Measurements from ENCODE around the gene SMAP1. TPM values are rescaled to one million over a fixed set of nuclear protein-coding genes. Genes with fewer than 3 reads are reported as not detected.

SMAP1 gene
- total RNA-seq, result 10 to 100 TPM; 36.6 to 49.4 TPM
- polyA plus RNA-seq (2013, experiment 1 of 2), result 51.1 TPM
- polyA plus RNA-seq (2013, experiment 2 of 2), result 53.5 TPM
- long read RNA-seq, experiment 1, transcript SMAP1-201 (10 exons, 2,403 nt), result major isoform, 9 of 29 reads
- long read RNA-seq, experiment 1, partial matches to known transcripts, result 6 of 29 reads
- long read RNA-seq, experiment 1, other reads (novel, unspliced or antisense), result 12 of 29 reads
- long read RNA-seq, experiment 2, transcript SMAP1-201 (10 exons, 2,403 nt), result major isoform, 89 of 142 reads
- long read RNA-seq, experiment 2, transcript SMAP1-203 (11 exons, 3,333 nt), result minor isoform, 16 of 142 reads
- long read RNA-seq, experiment 2, partial matches to known transcripts, result 15 of 142 reads
- long read RNA-seq, experiment 2, other reads (novel, unspliced or antisense), result 20 of 142 reads
- long read RNA-seq, experiment 3, transcript SMAP1-203 (11 exons, 3,333 nt), result major isoform, 24 of 64 reads
- long read RNA-seq, experiment 3, transcript SMAP1-201 (10 exons, 2,403 nt), result minor isoform, 15 of 64 reads
- long read RNA-seq, experiment 3, partial matches to known transcripts, result 11 of 64 reads
- long read RNA-seq, experiment 3, other reads (novel, unspliced or antisense), result 13 of 64 reads
- long read RNA-seq, experiment 4, transcript SMAP1-201 (10 exons, 2,403 nt), result major isoform, 5 of 12 reads
- long read RNA-seq, experiment 4, partial matches to known transcripts, result 2 of 12 reads
- long read RNA-seq, experiment 4, other reads (novel, unspliced or antisense), result 3 of 12 reads

DNA sequence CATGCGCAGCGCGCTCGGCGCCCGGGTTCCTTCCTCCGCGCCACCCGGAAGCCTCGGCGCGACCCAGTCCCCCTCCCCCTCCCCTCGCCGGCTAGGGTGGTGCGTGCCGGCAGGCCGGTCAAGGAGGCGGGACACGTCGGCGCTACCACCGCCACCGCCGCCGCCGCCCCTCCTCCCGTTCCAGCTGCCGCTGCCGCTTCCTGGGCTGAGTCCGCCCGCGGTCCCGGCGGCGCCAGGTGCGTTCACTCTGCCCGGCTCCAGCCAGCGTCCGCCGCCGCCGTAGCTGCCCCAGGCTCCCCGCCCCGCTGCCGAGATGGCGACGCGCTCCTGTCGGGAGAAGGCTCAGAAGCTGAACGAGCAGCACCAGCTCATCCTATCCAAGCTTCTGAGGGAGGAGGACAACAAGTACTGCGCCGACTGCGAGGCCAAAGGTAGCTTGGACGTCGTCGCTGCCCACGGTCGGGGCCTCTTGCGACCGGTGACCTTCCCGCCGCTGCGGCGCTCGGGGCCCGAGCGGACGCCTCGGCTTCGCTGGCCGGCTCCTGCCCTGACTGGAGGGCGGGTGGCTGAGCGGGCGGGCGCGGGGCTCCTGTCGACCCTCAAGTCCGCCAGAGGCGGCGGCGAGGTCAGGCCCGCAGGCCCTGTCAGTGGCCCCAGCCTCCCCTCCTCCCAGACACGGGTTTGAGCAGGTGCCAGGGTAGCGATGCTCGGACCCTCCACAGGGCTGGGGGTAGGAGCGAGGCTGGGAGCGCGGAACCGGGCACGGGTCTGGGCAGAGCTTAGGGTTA is at the start of gene SMAP1:
TSS of gene SMAP1 (plus strand) at position 173 of the 788 bp plus-strand sequence. CDS start at position 314, 141 bp downstream.
- WGBS, 2 experiments (ENCODE audit: insufficient coverage in 1 of 2, insufficient read length in 1 of 2), result 0% methylated on average over 6 to 90 of the region's 90 CpGs
- H3K27me3 Mint-ChIP-seq (ENCODE audit: insufficient read depth), result no peaks in the 10 kb centered on the region
- H3K36me3 Mint-ChIP-seq (ENCODE audit: low read depth), result no peaks in the 10 kb centered on the region

DNA sequence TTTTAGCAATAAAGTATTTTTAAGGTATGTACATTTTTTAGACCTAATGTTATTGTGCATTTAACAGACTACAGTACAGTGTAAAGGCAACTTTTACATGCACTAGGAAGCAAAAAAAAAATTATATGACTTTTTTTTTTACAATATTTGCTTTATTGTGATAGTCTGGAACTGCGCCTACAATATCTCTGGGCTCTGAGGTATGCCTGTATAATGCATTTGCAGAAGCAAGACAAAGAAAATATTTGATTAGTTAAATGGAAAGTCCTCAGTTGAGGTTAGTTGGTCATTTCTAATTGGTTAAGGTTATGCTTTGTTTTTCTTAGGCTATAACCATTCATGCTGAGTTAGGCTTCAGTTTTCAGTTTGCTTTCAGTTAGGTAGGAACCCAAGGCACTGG is 46.9 kb upstream of the SMAP1 start:
- no peaks in the 10 kb centered on the region for H3K36me3 ChIP-seq (ENCODE audit: control insufficient read depth, insufficient read depth, low read length)
- Mint-ChIP-seq H3K27ac (no peak overlapping the region), H3K27me3 (ENCODE audit: insufficient read depth) (no peaks in the 10 kb centered on the region)

More for the DNA sequence above, at the start of gene SMAP1:
- peak within 1 kb of the TSS; percentile 92 for H3K4me3 ChIP-seq (ENCODE audit: low read length)
- peak within 1 kb of the TSS; percentile 84 for H3K27ac ChIP-seq (ENCODE audit: low read depth, low read length)
- no peaks in the 10 kb centered on the region for H3K9me3 Mint-ChIP-seq
- H3K27ac Mint-ChIP-seq, result peak within 1 kb of the TSS; percentile 94
- peak within 1 kb of the TSS; percentile 38 for H3K9ac ChIP-seq (ENCODE audit: extremely low read depth, low read length, poor library complexity, severe bottlenecking)
- H3K27me3 ChIP-seq (ENCODE audit: control insufficient read depth, insufficient read depth, low read length, poor library complexity, severe bottlenecking), result no peaks in the 10 kb centered on the region
- peaks cover 46% of the 10 kb centered on the region for H3K4me1 Mint-ChIP-seq
- H3K36me3 ChIP-seq (ENCODE audit: control insufficient read depth, insufficient read depth, low read length), result peaks cover 5% of the 10 kb centered on the region
- DNase-seq, result peak; percentile 97
- H3K9me3 ChIP-seq (ENCODE audit: control insufficient read depth, low read length), result no peaks in the 10 kb centered on the region
- H3K4me1 ChIP-seq (ENCODE audit: control insufficient read depth, insufficient read depth, low read length), result peaks cover 10% of the 10 kb centered on the region
- peak within 1 kb of the TSS; percentile 74 for H3K4me3 Mint-ChIP-seq
- TF ChIP-seq, protein P1, sequence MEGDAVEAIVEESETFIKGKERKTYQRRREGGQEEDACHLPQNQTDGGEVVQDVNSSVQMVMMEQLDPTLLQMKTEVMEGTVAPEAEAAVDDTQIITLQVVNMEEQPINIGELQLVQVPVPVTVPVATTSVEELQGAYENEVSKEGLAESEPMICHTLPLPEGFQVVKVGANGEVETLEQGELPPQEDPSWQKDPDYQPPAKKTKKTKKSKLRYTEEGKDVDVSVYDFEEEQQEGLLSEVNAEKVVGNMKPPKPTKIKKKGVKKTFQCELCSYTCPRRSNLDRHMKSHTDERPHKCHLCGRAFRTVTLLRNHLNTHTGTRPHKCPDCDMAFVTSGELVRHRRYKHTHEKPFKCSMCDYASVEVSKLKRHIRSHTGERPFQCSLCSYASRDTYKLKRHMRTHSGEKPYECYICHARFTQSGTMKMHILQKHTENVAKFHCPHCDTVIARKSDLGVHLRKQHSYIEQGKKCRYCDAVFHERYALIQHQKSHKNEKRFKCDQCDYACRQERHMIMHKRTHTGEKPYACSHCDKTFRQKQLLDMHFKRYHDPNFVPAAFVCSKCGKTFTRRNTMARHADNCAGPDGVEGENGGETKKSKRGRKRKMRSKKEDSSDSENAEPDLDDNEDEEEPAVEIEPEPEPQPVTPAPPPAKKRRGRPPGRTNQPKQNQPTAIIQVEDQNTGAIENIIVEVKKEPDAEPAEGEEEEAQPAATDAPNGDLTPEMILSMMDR (conservative IDR thresholded peaks at IDR 0.05), result peak; percentile 61

More for the DNA sequence above, 46.9 kb upstream of the SMAP1 start:
- H3K4me3 ChIP-seq (ENCODE audit: low read length), result no peak overlapping the region
- Mint-ChIP-seq H3K36me3 (ENCODE audit: low read depth) (no peaks in the 10 kb centered on the region), H3K4me3 (no peak overlapping the region), H3K9me3 (no peaks in the 10 kb centered on the region), H3K4me1 (peaks cover 7% of the 10 kb centered on the region)
- peaks cover 7% of the 10 kb centered on the region for H3K4me1 ChIP-seq (ENCODE audit: control insufficient read depth, insufficient read depth, low read length)
- H3K27ac ChIP-seq (ENCODE audit: low read depth, low read length), result no peak overlapping the region
- WGBS, 2 experiments (ENCODE audit: insufficient coverage in 1 of 2, insufficient read length in 1 of 2), result 100% methylated on average over 1 of the region's 1 CpG; no CpG with 5 or more reads in 1 of the 2 experiments
- no peaks in the 10 kb centered on the region for H3K27me3 ChIP-seq (ENCODE audit: control insufficient read depth, insufficient read depth, low read length, poor library complexity, severe bottlenecking)
- H3K9me3 ChIP-seq (ENCODE audit: control insufficient read depth, low read length), result peaks cover 12% of the 10 kb centered on the region
- H3K9ac ChIP-seq (ENCODE audit: extremely low read depth, low read length, poor library complexity, severe bottlenecking), result no peak overlapping the region
- TF ChIP-seq, protein P1 (conservative IDR thresholded peaks at IDR 0.05), result no peak
- no peak for DNase-seq

All from endodermal cell (in vitro differentiated cells).